HepG2 (cell line): Measurements from ENCODE around the gene FEM1C. TPM values are rescaled to one million over a fixed set of nuclear protein-coding genes. Genes with fewer than 3 reads are reported as not detected.

ENCODE experiments used
- ATAC-seq: fragments of 200-7000 bp; cut with Tn5 transposase; 3 replicates; pipeline ENCODE4 v1.9.1; 2020; ENCODE audit warnings: mild to moderate bottlenecking, moderate library complexity
- BruUV-seq: library from RNA; stranded (reverse); fragments of 400-500 nt; replicated peaks from 2 replicates; lab custom pipeline; 2021; lab: Mats Ljungman, UMichigan
- CTCF ChIA-PET: fragments of 300-600 bp; formaldehyde crosslinking; extraction: SDS; loops from one replicate; lab custom pipeline; 2021; ENCODE audit warnings: low total read pairs, inconsistent platforms, low intra/inter-chr PET ratio; lab: Yijun Ruan, JAX
- POLR2A ChIA-PET: fragments of 350-600 bp; sonication (Branson Sonifier 250); formaldehyde crosslinking; loops from one replicate; lab custom pipeline; 2020; ENCODE audit warnings: antibody characterized with exemption, inconsistent platforms; lab: Yijun Ruan, JAX
- DNase-seq: peaks from one replicate; pipeline ENCODE4 v3.0.0-alpha.2; 2015; ENCODE audit warnings: low spot score
- FAIRE-seq: peaks from 3 replicates; lab custom pipeline; 2011; peaks lifted over from hg19 to GRCh38; lab: Jason Lieb, UNC
- H2AFZ ChIP-seq: one replicate; pipeline ENCODE4 v1.6.1; 2011; ENCODE audit warnings: low read length, inconsistent platforms
- H3K27ac ChIP-seq: fragments of 300-600 bp; 3 replicates; pipeline ENCODE4 v1.8.0; 2011; ENCODE audit warnings: mixed run types, mild to moderate bottlenecking, mixed read lengths, low read length, inconsistent platforms; ENCODE audit not compliant: insufficient read depth; ENCODE audit errors: extremely low read length
- H3K27me3 ChIP-seq, 2 experiments: fragments of 200-600 bp in 1 of 2; 2 replicates in 1 of 2; 3 replicates in 1 of 2; pipeline versions ENCODE4 v1.6.0 to v1.8.0; 2011; ENCODE audit warnings: low read length in 2 of 2, mild to moderate bottlenecking in 2 of 2, moderate library complexity in 2 of 2, inconsistent platforms in 1 of 2; ENCODE audit not compliant: insufficient read depth in 2 of 2, control insufficient read depth in 1 of 2
- H3K36me3 ChIP-seq, 2 experiments: fragments of 200-600 bp in 1 of 2; replicated peaks in 1 of 2; 2 replicates in 1 of 2; 3 replicates in 1 of 2; pipeline versions ENCODE4 v1.5.1 to v1.8.0; 2011; ENCODE audit warnings: low read length in 2 of 2, inconsistent platforms in 1 of 2; ENCODE audit not compliant: insufficient read depth in 2 of 2, control insufficient read depth in 1 of 2
- H3K4me1 ChIP-seq: 2 replicates; pipeline ENCODE4 v1.5.1; 2012; ENCODE audit warnings: low read length, inconsistent platforms; ENCODE audit not compliant: insufficient read depth
- H3K4me2 ChIP-seq: 2 replicates; pipeline ENCODE4 v1.6.0; 2011; ENCODE audit warnings: low read depth, low read length, inconsistent platforms
- H3K4me3 ChIP-seq, 3 experiments: fragments of 200-600 bp in 1 of 3; sonication (generic), shearing (Covaris generic) in 1 of 3; replicated peaks in 1 of 3; 2 replicates each; pipeline ENCODE4 v1.5.1; 2011 to 2016; ENCODE audit warnings: low read length in 3 of 3, inconsistent platforms in 2 of 3, low read depth in 2 of 3, mild to moderate bottlenecking in 2 of 3, control low read depth in 1 of 3, mixed read lengths in 1 of 3; ENCODE audit not compliant: insufficient read depth in 1 of 3
- H3K79me2 ChIP-seq: one replicate; pipeline ENCODE4 v1.6.1; 2011; ENCODE audit warnings: low read length, inconsistent platforms; ENCODE audit not compliant: insufficient read depth
- H3K9ac ChIP-seq: 2 replicates; pipeline ENCODE4 v1.6.0; 2011; ENCODE audit warnings: mild to moderate bottlenecking, low read depth, low read length, inconsistent platforms; ENCODE audit not compliant: insufficient read depth
- H3K9me3 ChIP-seq: 2 replicates; pipeline ENCODE4 v1.5.1; 2012; ENCODE audit warnings: mild to moderate bottlenecking, low read length
- H4K20me1 ChIP-seq: 2 replicates; pipeline ENCODE4 v1.6.0; 2011; ENCODE audit warnings: inconsistent platforms, mild to moderate bottlenecking, low read length, moderate library complexity; ENCODE audit not compliant: insufficient read depth
- AHR ChIP-seq: IDR thresholded peaks from 2 replicates; pipeline ENCODE4 v1.6.1; 2018; ENCODE audit warnings: missing genetic modification reagents, missing compliant biosample characterization
- AKAP8 ChIP-seq: sonication (generic); formaldehyde crosslinking; IDR thresholded peaks from 2 replicates; pipeline ENCODE4 v1.5.1; 2020; ENCODE audit warnings: mild to moderate bottlenecking, missing genetic modification reagents
- ATF7 ChIP-seq, 2 experiments: fragments of 450-650 bp in 1 of 2; sonication (generic) in 1 of 2; formaldehyde crosslinking in 1 of 2; IDR thresholded peaks; 2 replicates each; pipeline versions ENCODE4 v1.4.0 to v1.6.1; 2016 to 2020; ENCODE audit warnings: antibody characterized with exemption in 1 of 2, mild to moderate bottlenecking in 1 of 2, missing genetic modification reagents in 1 of 2
- DDIT3 ChIP-seq: sonication (generic); formaldehyde crosslinking; IDR thresholded peaks from 2 replicates; pipeline ENCODE4 v1.4.0; 2020; ENCODE audit warnings: mild to moderate bottlenecking, missing genetic modification reagents
- ETV5 ChIP-seq: IDR thresholded peaks from 2 replicates; pipeline ENCODE4 v1.6.1; 2018; ENCODE audit warnings: missing biosample characterization, missing genetic modification reagents, inconsistent platforms, borderline replicate concordance
- NFE2L1 ChIP-seq: sonication (generic); formaldehyde crosslinking; IDR thresholded peaks from 2 replicates; pipeline ENCODE4 v1.4.0; 2020; ENCODE audit warnings: missing genetic modification reagents, mild to moderate bottlenecking, borderline replicate concordance
- RFX5 ChIP-seq: IDR thresholded peaks from 2 replicates; pipeline ENCODE4 v1.6.1; 2011; ENCODE audit warnings: low read depth, low read length, improper control_type of control experiment
- RXRB ChIP-seq: IDR thresholded peaks from 2 replicates; pipeline ENCODE4 v1.6.1; 2016; ENCODE audit warnings: borderline replicate concordance, missing genetic modification reagents, missing compliant biosample characterization
- SMAD9 ChIP-seq: sonication (generic); formaldehyde crosslinking; IDR thresholded peaks from 2 replicates; pipeline ENCODE4 v1.5.1; 2020; ENCODE audit warnings: mild to moderate bottlenecking, missing genetic modification reagents
- ZNF24 ChIP-seq: fragments of 450-650 bp; IDR thresholded peaks from 2 replicates; pipeline ENCODE4 v1.6.1; 2017; ENCODE audit warnings: antibody characterized with exemption, mild to moderate bottlenecking
- ZNF792 ChIP-seq: IDR thresholded peaks from 2 replicates; pipeline ENCODE4 v1.6.1; 2016
- WGBS: methylation state at CpG from one replicate; pipeline ENCODE4 v1.1.6; 2017; ENCODE audit warnings: low lambda C conversion rate; 5-methylcytosine and 5-hydroxymethylcytosine counted together
- in situ Hi-C: cut with HindIII; loops from 2 replicates; pipeline ENCODE4 v1.10.0; 2017; ENCODE audit warnings: low pct_unique_long_range_greater_than_20kb; ENCODE audit not compliant: extremely low pct_ligation_motif_present
- intact Hi-C: fragments of 100-400 bp; cut with micrococcal nuclease; formaldehyde crosslinking; loops from one replicate; pipeline ENCODE4 v1.10.0; 2022; ENCODE audit not compliant: unreplicated experiment
- polyA plus RNA-seq, 8 experiments: library from polyadenylated mRNA; depleted of rRNA in 3 of 8; stranded (reverse) in 7 of 8; unstranded in 1 of 8; fragments of >200 nt; fragmentation: Illumina TruSeq in 4 of 8; extraction: Trizol in 4 of 8; gene quantifications; 2 replicates each; pipeline versions ENCODE4 v1.2.1 to v1.2.3, GENCODE V29; 2011 to 2016; ENCODE audit warnings: low read depth in 4 of 8, missing spikeins in 1 of 8, mixed read lengths in 1 of 8; ENCODE audit not compliant: insufficient read depth in 1 of 8
- total RNA-seq, 5 experiments: library from RNA; depleted of rRNA; stranded (reverse); fragments of >200 nt; fragmentation: Illumina TruSeq; extraction: Trizol; gene quantifications; 2 replicates each; pipeline ENCODE4 v1.2.3, GENCODE V29; 2016; ENCODE audit warnings: low read depth in 1 of 5
- TF ChIP-seq, protein P1 (sequence below): sonication (generic); formaldehyde crosslinking; IDR thresholded peaks from 2 replicates; pipeline ENCODE4 v1.4.0; 2020; ENCODE audit warnings: missing genetic modification reagents
- TF ChIP-seq, protein P2 (sequence below): sonication (generic); formaldehyde crosslinking; IDR thresholded peaks from 2 replicates; pipeline ENCODE4 v1.9.0; 2021; ENCODE audit warnings: missing genetic modification reagents, borderline replicate concordance

FEM1C gene
- total and polyA plus RNA-seq, 2 of the 13 experiments (the other 11 are each of a cell fraction or from before 2014, with no cell fraction given): 5.5 to 8.3 TPM

- no peak overlapping the region for H3K9ac ChIP-seq
- H3K9me3 ChIP-seq: no peaks in the 10 kb centered on the region
- DNase-seq: no peak
- peaks cover 28% of the 10 kb centered on the region for H3K79me2 ChIP-seq
- WGBS: 97% methylated on average over 6 of the region's 6 CpGs
- no peak for ATAC-seq
- no peak overlapping the region for H3K27ac ChIP-seq
- H2AFZ ChIP-seq: no peak overlapping the region
- no peak overlapping the region for H3K4me3 ChIP-seq
- no peaks in the 10 kb centered on the region for H3K27me3 ChIP-seq
- no peak for FAIRE-seq
- CTCF ChIA-PET: no interaction called here
- peaks cover 26% of the 10 kb centered on the region for H4K20me1 ChIP-seq
- H3K36me3 ChIP-seq: peaks cover 7 to 29% of the 10 kb centered on the region in 2 experiments
- in situ Hi-C loops (no loop called here), intact Hi-C loops (no loop called here)
- no peaks in the 10 kb centered on the region for H3K4me1 ChIP-seq
- no TSS peak for BruUV-seq
- POLR2A ChIA-PET: interaction anchor here (1.9 kb wide), 1 partner anchor 21 kb away, joined by 5 read pairs; the partner anchor contains the start of gene FEM1C
- no peak overlapping the region for H3K4me2 ChIP-seq
- TF ChIP-seq ZNF24 (no peak), ZNF792 (CRISPR knock-in tag) (no peak), ETV5 (CRISPR knock-in tag) (no peak), ATF7 (IDR thresholded peaks at IDR 0.05) (no peak), ATF7 (CRISPR knock-in tag; IDR thresholded peaks at IDR 0.05) (no peak)
Measured at GRCh38 chr5:115524199-115524847, 20.3 kb downstream of the FEM1C start.

DNA sequence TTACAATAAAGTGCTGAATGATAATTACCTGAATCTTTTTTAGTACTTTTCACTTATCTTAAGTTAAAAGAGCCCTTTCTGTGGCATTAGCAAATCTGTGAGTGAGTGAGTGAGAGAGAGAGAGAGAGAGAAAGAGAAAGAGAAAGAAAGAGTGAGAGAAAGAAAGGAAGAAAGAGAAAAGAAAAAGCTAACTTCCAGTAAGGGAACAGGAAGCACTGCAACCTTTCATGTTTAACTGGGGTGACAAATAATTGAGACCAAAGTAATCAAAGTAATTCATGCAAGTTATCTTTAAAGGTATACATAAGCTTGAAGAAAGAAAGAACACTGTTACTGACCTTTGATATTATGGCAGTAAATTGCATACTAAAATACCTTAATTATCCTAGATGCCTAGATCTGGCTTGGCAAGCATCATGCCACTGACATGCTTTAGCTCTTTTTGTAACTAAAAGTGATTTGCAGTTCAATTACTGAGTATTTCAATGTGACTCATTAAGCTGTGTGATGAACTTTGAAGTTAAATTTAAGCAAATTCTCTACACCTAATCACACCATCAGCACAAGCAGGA lies 21.7 kb downstream of the FEM1C start:
- no peak overlapping the region for H2AFZ ChIP-seq
- H3K4me3 ChIP-seq: no peak overlapping the region
- peaks cover 14% of the 10 kb centered on the region for H3K79me2 ChIP-seq
- BruUV-seq: no TSS peak
- ChIA-PET CTCF (no interaction called here), POLR2A (interaction anchor here (0.9 to 1.9 kb wide), 2 partner anchors 18 to 22 kb away, joined by 3 to 5 read pairs; partner anchors contain the start of gene FEM1C)
- peaks cover 7 to 29% of the 10 kb centered on the region in 2 experiments for H3K36me3 ChIP-seq
- H3K9me3 ChIP-seq: no peaks in the 10 kb centered on the region
- H3K9ac ChIP-seq: no peak overlapping the region
- H3K4me2 ChIP-seq: no peak overlapping the region
- in situ Hi-C loops: no loop called here
- no peak for ATAC-seq
- no peak overlapping the region for H3K27ac ChIP-seq
- H3K4me1 ChIP-seq: no peaks in the 10 kb centered on the region
- DNase-seq: no peak
- H3K27me3 ChIP-seq: no peaks in the 10 kb centered on the region
- FAIRE-seq: no peak
- H4K20me1 ChIP-seq: peaks cover 13% of the 10 kb centered on the region
- intact Hi-C loops: no loop called here
- TF ChIP-seq RFX5 (no peak), SMAD9 (no peak), DDIT3 (CRISPR knock-in tag) (no peak), NFE2L1 (CRISPR knock-in tag) (no peak), RXRB (CRISPR knock-in tag) (no peak), AKAP8 (CRISPR knock-in tag) (no peak), AHR (CRISPR knock-in tag) (no peak)
- TF ChIP-seq, protein P1, sequence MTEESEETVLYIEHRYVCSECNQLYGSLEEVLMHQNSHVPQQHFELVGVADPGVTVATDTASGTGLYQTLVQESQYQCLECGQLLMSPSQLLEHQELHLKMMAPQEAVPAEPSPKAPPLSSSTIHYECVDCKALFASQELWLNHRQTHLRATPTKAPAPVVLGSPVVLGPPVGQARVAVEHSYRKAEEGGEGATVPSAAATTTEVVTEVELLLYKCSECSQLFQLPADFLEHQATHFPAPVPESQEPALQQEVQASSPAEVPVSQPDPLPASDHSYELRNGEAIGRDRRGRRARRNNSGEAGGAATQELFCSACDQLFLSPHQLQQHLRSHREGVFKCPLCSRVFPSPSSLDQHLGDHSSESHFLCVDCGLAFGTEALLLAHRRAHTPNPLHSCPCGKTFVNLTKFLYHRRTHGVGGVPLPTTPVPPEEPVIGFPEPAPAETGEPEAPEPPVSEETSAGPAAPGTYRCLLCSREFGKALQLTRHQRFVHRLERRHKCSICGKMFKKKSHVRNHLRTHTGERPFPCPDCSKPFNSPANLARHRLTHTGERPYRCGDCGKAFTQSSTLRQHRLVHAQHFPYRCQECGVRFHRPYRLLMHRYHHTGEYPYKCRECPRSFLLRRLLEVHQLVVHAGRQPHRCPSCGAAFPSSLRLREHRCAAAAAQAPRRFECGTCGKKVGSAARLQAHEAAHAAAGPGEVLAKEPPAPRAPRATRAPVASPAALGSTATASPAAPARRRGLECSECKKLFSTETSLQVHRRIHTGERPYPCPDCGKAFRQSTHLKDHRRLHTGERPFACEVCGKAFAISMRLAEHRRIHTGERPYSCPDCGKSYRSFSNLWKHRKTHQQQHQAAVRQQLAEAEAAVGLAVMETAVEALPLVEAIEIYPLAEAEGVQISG (CRISPR knock-in tag): no peak
- TF ChIP-seq, protein P2, sequence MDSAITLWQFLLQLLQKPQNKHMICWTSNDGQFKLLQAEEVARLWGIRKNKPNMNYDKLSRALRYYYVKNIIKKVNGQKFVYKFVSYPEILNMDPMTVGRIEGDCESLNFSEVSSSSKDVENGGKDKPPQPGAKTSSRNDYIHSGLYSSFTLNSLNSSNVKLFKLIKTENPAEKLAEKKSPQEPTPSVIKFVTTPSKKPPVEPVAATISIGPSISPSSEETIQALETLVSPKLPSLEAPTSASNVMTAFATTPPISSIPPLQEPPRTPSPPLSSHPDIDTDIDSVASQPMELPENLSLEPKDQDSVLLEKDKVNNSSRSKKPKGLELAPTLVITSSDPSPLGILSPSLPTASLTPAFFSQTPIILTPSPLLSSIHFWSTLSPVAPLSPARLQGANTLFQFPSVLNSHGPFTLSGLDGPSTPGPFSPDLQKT (CRISPR knock-in tag): no peak
